Nephron (organoid): ENCODE results near the gene POU3F2.

Experiments used
- H3K27ac Mint-ChIP-seq, 3 experiments: 2 replicates each; pipeline ENCODE4 v1.8.0; 2020; ENCODE audit warnings: mixed read lengths in 3 of 3, mild to moderate bottlenecking in 2 of 3, moderate library complexity in 1 of 3
- H3K27me3 Mint-ChIP-seq: 2 replicates; pipeline ENCODE4 v1.8.0; 2021; ENCODE audit warnings: low read depth, mild to moderate bottlenecking, moderate library complexity, mixed read lengths
- H3K36me3 Mint-ChIP-seq: 2 replicates; pipeline ENCODE4 v1.8.0; 2020; ENCODE audit warnings: low read depth, mixed read lengths
- H3K4me1 Mint-ChIP-seq: 2 replicates; pipeline ENCODE4 v1.8.0; 2020; ENCODE audit warnings: mixed read lengths
- H3K4me3 Mint-ChIP-seq, 3 experiments: 2 replicates each; pipeline ENCODE4 v1.8.0; 2020; ENCODE audit warnings: mild to moderate bottlenecking in 3 of 3, mixed read lengths in 3 of 3, moderate library complexity in 2 of 3
- H3K9me3 Mint-ChIP-seq: 2 replicates; pipeline ENCODE4 v1.8.0; 2020; ENCODE audit warnings: mixed read lengths
- TF ChIP-seq, protein P1 (sequence below), 3 experiments: fragments of 200-600 bp; sonication (generic); IDR thresholded peaks; one replicate each; pipeline ENCODE4 v1.5.0; 2021; ENCODE audit warnings: antibody characterized with exemption in 3 of 3; ENCODE audit not compliant: unreplicated experiment in 3 of 3

POU3F2 gene

GRCh38 chr6:98840385-98840784, 6.0 kb downstream of the POU3F2 start:
- TF ChIP-seq, protein P1, sequence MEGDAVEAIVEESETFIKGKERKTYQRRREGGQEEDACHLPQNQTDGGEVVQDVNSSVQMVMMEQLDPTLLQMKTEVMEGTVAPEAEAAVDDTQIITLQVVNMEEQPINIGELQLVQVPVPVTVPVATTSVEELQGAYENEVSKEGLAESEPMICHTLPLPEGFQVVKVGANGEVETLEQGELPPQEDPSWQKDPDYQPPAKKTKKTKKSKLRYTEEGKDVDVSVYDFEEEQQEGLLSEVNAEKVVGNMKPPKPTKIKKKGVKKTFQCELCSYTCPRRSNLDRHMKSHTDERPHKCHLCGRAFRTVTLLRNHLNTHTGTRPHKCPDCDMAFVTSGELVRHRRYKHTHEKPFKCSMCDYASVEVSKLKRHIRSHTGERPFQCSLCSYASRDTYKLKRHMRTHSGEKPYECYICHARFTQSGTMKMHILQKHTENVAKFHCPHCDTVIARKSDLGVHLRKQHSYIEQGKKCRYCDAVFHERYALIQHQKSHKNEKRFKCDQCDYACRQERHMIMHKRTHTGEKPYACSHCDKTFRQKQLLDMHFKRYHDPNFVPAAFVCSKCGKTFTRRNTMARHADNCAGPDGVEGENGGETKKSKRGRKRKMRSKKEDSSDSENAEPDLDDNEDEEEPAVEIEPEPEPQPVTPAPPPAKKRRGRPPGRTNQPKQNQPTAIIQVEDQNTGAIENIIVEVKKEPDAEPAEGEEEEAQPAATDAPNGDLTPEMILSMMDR (IDR thresholded peaks at IDR 0.05; ENCODE audit: unreplicated experiment in 3 of 3): no peak
- peaks cover 4% of the 10 kb centered on the region for H3K9me3 Mint-ChIP-seq
- no peaks in the 10 kb centered on the region for H3K36me3 Mint-ChIP-seq
- H3K4me3 Mint-ChIP-seq: no peak overlapping the region
- H3K4me1 Mint-ChIP-seq: peaks cover 12% of the 10 kb centered on the region
- H3K27me3 Mint-ChIP-seq: peaks cover 99% of the 10 kb centered on the region
- no peak overlapping the region for H3K27ac Mint-ChIP-seq

- Mint-ChIP-seq H3K9me3 (peaks cover 4% of the 10 kb centered on the region), H3K27me3 (peaks cover 99% of the 10 kb centered on the region), H3K4me1 (peaks cover 13% of the 10 kb centered on the region), H3K36me3 (no peaks in the 10 kb centered on the region), H3K27ac (no peak overlapping the region), H3K4me3 (no peak overlapping the region)
- TF ChIP-seq, protein P1 (IDR thresholded peaks at IDR 0.05; ENCODE audit: unreplicated experiment in 3 of 3): no peak
Observed at GRCh38 chr6:98840996-98841513, 6.7 kb downstream of the POU3F2 start.

- Mint-ChIP-seq H3K36me3 (no peaks in the 10 kb centered on the region), H3K27me3 (peaks cover 99% of the 10 kb centered on the region)
Observed at GRCh38 chr6:98841621-98842341, 7.4 kb downstream of the POU3F2 start.

GRCh38 chr6:98842342-98843180, 8.2 kb downstream of the POU3F2 start:
- Mint-ChIP-seq H3K4me1 (peaks cover 13% of the 10 kb centered on the region), H3K27me3 (peaks cover 99% of the 10 kb centered on the region), H3K27ac (no peak overlapping the region), H3K4me3 (peak overlapping the region; percentile 41 to 68 (median 63)), H3K36me3 (no peaks in the 10 kb centered on the region), H3K9me3 (peaks cover 4% of the 10 kb centered on the region)
- TF ChIP-seq, protein P1 (IDR thresholded peaks at IDR 0.05; ENCODE audit: unreplicated experiment in 3 of 3): no peak

More at GRCh38 chr6:98841621-98842341, 7.4 kb downstream of the POU3F2 start:
- TF ChIP-seq, protein P1 (IDR thresholded peaks at IDR 0.05; ENCODE audit: unreplicated experiment in 3 of 3): no peak
- Mint-ChIP-seq H3K4me1 (peaks cover 13% of the 10 kb centered on the region), H3K9me3 (peaks cover 4% of the 10 kb centered on the region), H3K4me3 (peak overlapping the region in 2 of 3 experiments; percentile 9 to 54), H3K27ac (no peak overlapping the region)

DNA sequence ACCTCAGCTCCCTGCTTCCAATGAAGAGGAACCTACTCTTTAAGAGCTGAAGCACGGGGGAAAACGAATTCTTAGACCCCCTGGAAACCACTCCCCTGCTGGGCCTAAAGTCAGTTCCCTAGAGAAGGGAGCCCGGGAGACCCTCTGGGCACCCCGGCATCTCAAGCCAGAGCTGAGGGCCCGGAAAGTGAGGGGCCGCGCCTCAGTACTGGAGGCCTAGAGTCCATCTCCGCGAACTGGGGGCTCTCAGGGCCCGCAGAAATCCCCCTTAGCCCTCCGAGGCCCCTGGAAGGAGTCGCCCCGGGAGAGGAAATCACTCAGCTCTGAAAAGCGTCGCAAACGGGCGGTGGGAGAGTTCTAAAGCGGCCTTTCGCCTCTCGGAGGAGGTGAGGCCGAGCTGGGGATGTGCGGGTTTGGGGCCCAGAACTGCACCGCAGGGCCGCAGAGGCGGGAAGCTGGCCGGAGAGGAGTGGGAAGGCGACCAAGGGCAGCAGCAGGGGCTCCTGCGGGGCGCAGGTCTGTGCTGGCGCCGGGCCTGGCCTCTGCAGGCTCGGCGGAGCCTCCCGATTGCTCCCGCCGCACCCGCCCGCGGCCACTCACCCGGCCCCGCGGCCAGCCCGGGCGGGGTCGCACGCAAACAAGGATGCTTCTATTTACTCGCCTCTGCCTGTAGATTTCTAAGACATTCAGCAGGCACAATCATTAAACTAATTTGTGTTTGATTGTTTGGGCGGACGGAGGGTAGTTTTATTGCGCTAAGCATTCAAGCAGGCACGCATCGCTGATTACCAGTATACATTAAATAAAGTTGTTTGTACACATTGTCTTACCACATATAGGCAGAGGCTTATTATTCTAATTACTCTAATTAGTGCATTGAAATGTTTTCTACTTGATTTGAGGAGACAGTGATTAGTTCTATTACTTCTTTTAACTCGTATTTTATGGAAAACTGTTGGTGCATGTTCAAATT, 9.2 kb downstream of the POU3F2 start:
- Mint-ChIP-seq H3K4me1 (peaks cover 13% of the 10 kb centered on the region), H3K27ac (no peak overlapping the region), H3K9me3 (peaks cover 4% of the 10 kb centered on the region), H3K27me3 (peaks cover 97% of the 10 kb centered on the region), H3K36me3 (no peaks in the 10 kb centered on the region), H3K4me3 (peak overlapping the region; percentile 38 to 76 (median 54))
- TF ChIP-seq, protein P1 (IDR thresholded peaks at IDR 0.05; ENCODE audit: unreplicated experiment in 3 of 3): no peak
